SK-N-MC (cell line): Measurements from ENCODE around the gene SLC4A11.
"Not testable (repeated sequence)": the region's sequence is repeated elsewhere in the genome, so short reads cannot be mapped to it uniquely, and the experiment has no call there.

Source experiments
- DNase-seq: peaks from one replicate; pipeline ENCODE4 v3.0.0-alpha.2; 2011; ENCODE audit warnings: low read depth, low spot score
- H3K27ac ChIP-seq: fragments of 200-600 bp; sonication (generic); 2 replicates; pipeline ENCODE4 v1.5.1; 2016; ENCODE audit warnings: mixed run types
- H3K36me3 ChIP-seq: fragments of 200-600 bp; sonication (generic); 2 replicates; pipeline ENCODE4 v1.6.1; 2017; ENCODE audit warnings: antibody characterized with exemption, low read length, mixed read lengths; ENCODE audit not compliant: insufficient read depth
- H3K4me3 ChIP-seq: fragments of 200-600 bp; sonication (generic); 2 replicates; pipeline ENCODE4 v1.5.1; 2016
- H3K9ac ChIP-seq: fragments of 200-600 bp; sonication (generic); 2 replicates; pipeline ENCODE4 v1.8.0; 2017; ENCODE audit warnings: mixed run types, mixed read lengths; ENCODE audit not compliant: insufficient read length
- H3K9me3 ChIP-seq: fragments of 200-600 bp; sonication (generic); 2 replicates; pipeline ENCODE4 v1.6.1; 2017; ENCODE audit warnings: low read depth, mild to moderate bottlenecking, antibody characterized with exemption, low read length, moderate library complexity, mixed read lengths
- EZH2 ChIP-seq: fragments of 200-600 bp; sonication (generic); IDR thresholded peaks from one replicate; pipeline ENCODE4 v1.6.1; 2017; ENCODE audit warnings: antibody characterized with exemption
- FOXP2 ChIP-seq: optimal IDR thresholded peaks from 2 replicates; pipeline ENCODE3; 2011; ENCODE audit warnings: mild to moderate bottlenecking, moderate library complexity; ENCODE audit not compliant: insufficient read depth; ENCODE audit errors: extremely low read length, control extremely low read depth
- POLR2AphosphoS5 ChIP-seq: IDR thresholded peaks from 2 replicates; pipeline ENCODE4 v1.6.1; 2012; ENCODE audit warnings: mild to moderate bottlenecking, low read depth, low read length, borderline replicate concordance

SLC4A11 gene

DNA sequence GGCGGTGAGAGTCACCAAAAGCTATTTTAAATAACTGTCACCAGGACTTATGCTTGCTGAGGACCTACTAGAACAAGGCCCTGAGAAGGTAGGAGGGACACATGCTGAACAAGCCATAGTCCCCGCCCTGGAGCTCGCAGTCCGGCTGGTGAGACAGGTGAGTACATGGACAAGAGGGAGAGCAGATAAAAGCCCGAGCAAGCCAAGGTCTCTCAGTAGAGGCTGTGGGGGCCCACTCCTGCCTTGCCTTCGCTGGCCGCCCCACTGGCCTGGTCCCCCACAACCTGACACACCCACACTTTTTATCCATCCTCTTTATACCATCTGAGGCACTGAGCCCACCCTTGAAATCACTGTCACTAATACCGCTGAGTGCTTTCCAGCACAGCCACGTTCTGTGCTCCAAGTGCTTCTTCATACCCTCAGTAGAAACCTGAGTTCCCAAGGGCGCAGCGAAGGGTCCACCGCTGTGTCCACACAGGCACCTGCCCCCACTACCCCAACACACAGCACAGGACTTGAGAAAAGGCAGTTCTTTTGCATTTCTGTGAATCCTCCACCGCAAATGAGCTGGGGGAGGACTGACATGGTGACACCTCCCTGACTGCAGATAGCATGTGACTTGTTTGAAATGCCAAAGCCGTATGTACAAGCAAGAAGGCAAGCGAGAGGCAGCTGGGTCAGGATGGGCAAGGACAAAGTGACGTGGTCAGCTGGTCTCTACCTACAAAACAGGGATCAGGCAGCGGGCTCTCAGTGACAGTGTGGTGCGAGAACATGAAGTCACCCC, 46.6 kb downstream of the SLC4A11 start:
- Histone ChIP-seq H3K36me3 (peaks cover 56% of the 10 kb centered on the region), H3K4me3 (no peak overlapping the region), H3K27ac (no peak overlapping the region), H3K9me3 (no peaks in the 10 kb centered on the region), H3K9ac (no peak overlapping the region)
- no peak for DNase-seq
- TF ChIP-seq POLR2AphosphoS5 (no peak), FOXP2 (no peak), EZH2 (no peak)

DNA sequence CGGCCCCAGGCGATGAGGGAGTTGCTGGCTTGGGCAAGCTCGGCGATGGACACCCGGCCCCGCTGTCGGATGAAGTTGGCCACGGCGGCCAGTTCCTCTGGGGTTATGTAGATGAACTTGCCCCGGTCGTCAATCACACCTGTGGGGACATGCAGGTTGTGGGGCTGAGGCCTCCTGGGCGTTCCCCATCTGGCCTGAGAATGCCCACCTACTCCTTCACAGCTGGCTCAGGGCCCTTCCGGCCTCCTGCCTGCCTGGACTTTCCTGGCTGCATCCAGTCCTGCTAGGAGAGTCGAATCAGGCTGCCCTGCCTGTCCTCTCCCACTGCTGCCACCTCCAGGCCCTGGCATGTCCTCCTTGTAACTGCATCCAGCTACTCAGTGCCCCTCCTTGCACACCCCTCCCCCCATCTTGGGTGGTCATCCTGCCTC, 48.3 kb downstream of the SLC4A11 start:
- no peak overlapping the region for H3K9ac ChIP-seq
- H3K27ac ChIP-seq = no peak overlapping the region
- no peak for DNase-seq
- no peak overlapping the region for H3K4me3 ChIP-seq
- TF ChIP-seq FOXP2 (no peak), EZH2 (no peak), POLR2AphosphoS5 (no peak)
- peaks cover 47% of the 10 kb centered on the region for H3K36me3 ChIP-seq
- H3K9me3 ChIP-seq = no peaks in the 10 kb centered on the region

DNA sequence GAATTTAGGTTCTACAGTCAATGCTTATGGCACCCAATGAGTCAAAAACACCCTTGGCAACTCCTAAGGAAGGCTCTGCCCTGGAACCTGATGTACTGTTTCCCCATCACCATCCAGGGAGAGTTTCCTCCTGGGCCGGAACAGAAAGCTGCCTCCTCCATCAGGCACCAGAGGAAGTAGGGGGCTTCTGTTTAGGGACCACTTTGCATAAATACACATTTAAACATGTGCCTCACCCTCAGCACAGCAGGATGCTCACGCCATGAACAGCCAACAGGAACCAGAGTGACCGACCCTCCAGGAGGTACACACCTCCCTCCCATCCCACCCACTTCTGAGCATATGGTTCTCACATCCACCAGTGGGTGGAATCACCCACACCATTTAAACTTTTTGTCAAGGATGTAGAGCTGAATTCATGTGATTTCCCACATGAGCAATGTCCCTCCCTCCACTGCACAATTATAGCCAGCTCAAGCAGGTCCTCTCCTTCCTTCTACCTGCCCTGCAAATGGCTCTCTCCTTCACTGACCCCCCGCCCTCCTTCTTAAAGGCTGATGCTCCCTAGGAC, 49.3 kb downstream of the SLC4A11 start:
- Histone ChIP-seq H3K27ac (no peak overlapping the region), H3K9me3 (no peaks in the 10 kb centered on the region), H3K36me3 (peaks cover 37% of the 10 kb centered on the region), H3K9ac (no peak overlapping the region), H3K4me3 (no peak overlapping the region)
- TF ChIP-seq EZH2 (no peak), POLR2AphosphoS5 (no peak), FOXP2 (no peak)
- no peak for DNase-seq

DNA sequence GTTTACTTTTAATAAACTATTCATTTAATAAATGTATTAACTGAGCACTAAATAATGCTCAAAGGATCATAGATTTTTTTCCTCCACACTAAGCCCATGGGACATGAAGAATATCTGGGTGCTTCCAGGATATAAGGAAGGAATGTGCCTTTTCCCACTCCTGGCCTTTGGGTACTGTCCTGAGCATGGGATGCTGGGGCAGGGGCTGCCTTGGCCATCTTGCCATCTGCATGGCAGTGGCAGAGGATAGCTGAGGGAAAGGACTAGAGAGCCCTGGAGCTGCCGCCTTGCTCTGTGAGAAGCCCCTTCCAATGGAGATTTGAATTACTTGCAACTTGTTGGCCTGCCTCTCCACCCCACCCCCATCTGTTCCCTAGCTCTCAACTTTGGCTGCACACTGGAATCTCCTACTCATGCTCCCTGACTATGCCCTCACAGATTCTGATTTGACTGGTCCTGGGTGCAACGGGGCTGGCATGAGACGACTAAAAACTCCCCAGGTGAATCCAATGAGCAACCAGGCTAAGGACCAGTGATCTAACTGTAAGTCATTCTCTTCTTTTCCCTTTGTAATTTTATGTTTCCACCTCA, 50.1 kb downstream of the SLC4A11 start:
- Histone ChIP-seq H3K27ac (no peak overlapping the region), H3K4me3 (no peak overlapping the region), H3K9ac (no peak overlapping the region), H3K36me3 (peaks cover 29% of the 10 kb centered on the region), H3K9me3 (no peaks in the 10 kb centered on the region)
- TF ChIP-seq POLR2AphosphoS5 (no peak; the same call in 1 of the 2 replicates), EZH2 (no peak), FOXP2 (no peak)
- no peak for DNase-seq

DNA sequence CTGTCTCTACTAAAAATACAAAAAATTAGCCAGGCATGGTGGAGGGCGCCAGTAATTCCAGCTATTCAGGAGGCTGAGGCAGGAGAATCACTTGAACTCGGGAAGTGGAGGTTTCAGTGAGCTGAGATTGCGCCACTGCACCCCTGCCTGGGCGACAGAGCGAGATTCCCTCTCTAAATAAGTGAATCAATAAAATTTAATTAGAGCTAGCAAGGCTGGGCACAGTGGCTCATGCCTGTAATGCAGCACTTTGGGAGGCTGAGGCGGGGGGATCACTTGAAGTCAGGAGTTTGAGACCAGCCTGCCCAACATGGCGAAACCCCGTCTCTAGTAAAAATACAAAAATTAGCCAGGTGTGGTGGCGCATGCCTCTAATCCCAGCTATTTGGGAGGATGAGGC, 51.1 kb downstream of the SLC4A11 start:
- H3K27ac ChIP-seq, H3K4me3 ChIP-seq, DNase-seq, H3K9ac ChIP-seq, H3K9me3 ChIP-seq: not testable (repeated sequence)
- H3K36me3 ChIP-seq = peaks cover 26% of the 10 kb centered on the region

DNA sequence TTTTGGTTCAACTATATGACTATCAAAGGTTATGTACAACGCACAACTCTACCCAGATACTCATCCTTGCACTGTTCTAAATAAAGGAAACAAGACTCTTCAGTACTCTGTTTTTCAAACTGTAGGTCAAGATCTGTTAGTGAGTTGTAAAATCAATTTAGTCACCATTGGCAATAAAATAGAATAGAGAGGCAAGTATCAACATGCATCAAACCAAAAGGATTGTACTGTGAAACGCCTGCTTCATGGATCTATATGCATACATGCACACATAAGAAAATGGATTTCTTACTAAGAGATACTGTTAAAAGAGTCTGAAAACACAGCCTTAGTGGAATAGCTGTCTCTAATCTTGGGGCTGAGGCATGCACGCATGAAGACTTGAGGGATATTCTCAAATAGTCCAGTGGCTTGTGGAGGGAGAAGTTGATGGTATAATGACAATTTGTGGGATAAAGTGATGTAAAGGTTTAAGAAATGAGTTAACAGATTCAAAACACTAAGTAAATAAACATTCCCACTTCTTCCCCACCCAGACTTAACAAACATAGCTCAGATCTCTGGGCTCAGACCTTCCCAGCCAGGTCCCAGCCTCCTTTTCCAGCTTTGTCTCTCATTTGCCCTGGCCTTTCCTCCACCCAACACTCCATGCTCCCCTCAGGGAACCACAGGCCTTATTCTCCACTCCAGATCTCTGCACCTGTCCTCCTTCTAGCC, 54.9 kb downstream of the SLC4A11 start:
- H3K4me3 ChIP-seq = no peak overlapping the region
- no peak for DNase-seq
- no peak for TF ChIP-seq POLR2AphosphoS5
- TF ChIP-seq FOXP2 = no peak
- TF ChIP-seq EZH2 = no peak
- H3K9me3 ChIP-seq = no peaks in the 10 kb centered on the region
- no peaks in the 10 kb centered on the region for H3K36me3 ChIP-seq
- H3K27ac ChIP-seq = peak overlapping the region; percentile 38
- no peak overlapping the region for H3K9ac ChIP-seq

DNA sequence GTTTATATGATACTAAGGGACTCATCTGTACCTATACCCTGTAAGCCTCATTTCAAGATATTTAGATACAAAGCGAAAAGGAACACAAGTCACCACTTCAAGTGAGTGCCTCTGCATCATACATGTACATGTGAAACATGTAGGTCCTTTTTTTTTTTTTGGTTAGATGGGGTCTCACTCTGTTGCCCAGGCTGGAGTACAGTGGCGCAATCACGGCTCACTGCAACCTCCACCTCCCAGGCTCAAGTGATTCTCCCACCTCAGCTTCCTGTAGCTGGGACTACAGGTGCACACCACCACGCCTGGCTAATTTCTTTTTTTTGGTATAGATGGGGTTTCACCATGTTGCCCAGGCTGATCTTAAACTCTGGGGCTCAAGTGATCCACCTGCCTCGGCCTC, 56.6 kb downstream of the SLC4A11 start:
- DNase-seq, H3K36me3 ChIP-seq: not testable (repeated sequence)

DNA sequence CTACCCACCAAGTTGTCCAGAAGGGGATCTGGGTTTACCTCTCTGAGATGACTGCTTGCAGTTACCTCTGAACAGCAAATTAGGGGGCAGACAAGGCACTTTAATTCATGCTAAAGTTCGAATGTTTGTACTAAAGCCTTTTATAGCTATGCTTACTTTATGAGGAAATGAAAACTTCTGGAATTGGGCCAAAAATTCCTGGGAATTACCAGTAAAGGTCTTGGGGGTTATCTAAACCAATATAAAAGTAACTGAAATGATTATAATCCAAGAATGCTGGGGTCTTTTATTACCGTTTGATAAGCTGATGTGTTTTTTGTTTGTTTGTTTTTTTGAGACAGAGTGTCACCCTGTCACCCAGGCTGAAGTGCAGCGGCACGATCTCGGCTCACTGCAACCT, 57.7 kb downstream of the SLC4A11 start:
- no peaks in the 10 kb centered on the region for H3K9me3 ChIP-seq
- DNase-seq = no peak
- TF ChIP-seq POLR2AphosphoS5 (no peak), FOXP2 (no peak), EZH2 (no peak)
- H3K36me3 ChIP-seq = no peaks in the 10 kb centered on the region
- no peak overlapping the region for H3K9ac ChIP-seq
- no peak overlapping the region for H3K4me3 ChIP-seq
- H3K27ac ChIP-seq = no peak overlapping the region

More for the DNA sequence above, 56.6 kb downstream of the SLC4A11 start:
- not testable (repeated sequence) for H3K9me3 ChIP-seq, H3K9ac ChIP-seq, H3K27ac ChIP-seq, H3K4me3 ChIP-seq

DNA sequence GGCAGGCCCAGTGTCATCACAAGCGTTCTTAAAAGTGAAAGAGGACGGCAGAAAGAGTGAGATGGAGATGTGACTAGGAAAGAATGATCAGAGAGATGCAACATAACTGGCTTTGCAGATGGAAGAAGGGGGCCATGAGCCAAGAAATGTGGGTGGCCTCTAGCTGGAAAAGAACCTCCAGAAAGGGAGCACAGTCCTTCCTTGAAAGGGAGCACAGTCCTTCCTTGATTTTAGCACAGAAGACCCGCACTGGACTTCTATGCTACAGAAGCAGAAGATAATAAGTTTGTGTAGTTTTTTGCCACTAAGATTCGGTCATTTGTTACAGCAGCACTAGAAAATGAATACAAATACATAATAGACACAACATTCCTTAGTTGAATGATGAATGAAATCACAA, 58.7 kb downstream of the SLC4A11 start:
- H3K4me3 ChIP-seq = no peak overlapping the region
- no peaks in the 10 kb centered on the region for H3K9me3 ChIP-seq
- H3K9ac ChIP-seq = no peak overlapping the region
- TF ChIP-seq POLR2AphosphoS5 (no peak), FOXP2 (no peak), EZH2 (no peak)
- no peak overlapping the region for H3K27ac ChIP-seq
- no peak for DNase-seq
- H3K36me3 ChIP-seq = no peaks in the 10 kb centered on the region
